ENCODE results near the gene RMDN2. TPM values are rescaled to one million over a fixed set of nuclear protein-coding genes. Genes with fewer than 3 reads are reported as not detected.

The RMDN2 gene
- 10 to 100 TPM in 1 of 2 donors, 1 to 10 TPM in 1; 7.9 to 30.6 TPM for total RNA-seq
- polyA plus RNA-seq, result 10 to 100 TPM in 1 of 2 donors, 1 to 10 TPM in 1; 7.3 to 18.6 TPM

- peak within 1 kb of the TSS; percentile 57 to 92 (median 87) for H3K4me3 ChIP-seq (ENCODE audit: low read depth in 1 of 3, low read length in 3 of 3)
- peaks cover 10 to 61% (median 59%) of the 10 kb centered on the region in 4 donors for H3K4me1 ChIP-seq (ENCODE audit: control insufficient read depth in 4 of 4, insufficient read depth in 4 of 4, low read length in 3 of 4)
- no peaks in the 10 kb centered on the region for H3K9me3 ChIP-seq (ENCODE audit: control insufficient read depth in 4 of 4, low read length in 3 of 4)
- H3K9ac ChIP-seq (ENCODE audit: low read depth in 1 of 2, low read length in 2 of 2), result peak within 1 kb of the TSS; percentile 81 to 89
- H3K36me3 ChIP-seq (ENCODE audit: control insufficient read depth in 4 of 4, insufficient read depth in 3 of 4, low read depth in 1 of 4, low read length in 3 of 4), result no peaks in the 10 kb centered on the region
- peak within 1 kb of the TSS; percentile 74 to 91 for H3K27ac ChIP-seq (ENCODE audit: low read depth in 1 of 2, low read length in 2 of 2)
- DNase-seq (ENCODE audit: low spot score), result peak; percentile 89
- WGBS, result under 1% methylated on average over 79 of the region's 79 CpGs
- TF ChIP-seq HNF4A (conservative IDR thresholded peaks at IDR 0.05) (peak in 1 of 2 donors; percentile 10), SP1 (IDR thresholded peaks at IDR 0.05) (peak; percentile 75), FOXA2 (IDR thresholded peaks at IDR 0.05) (no peak), EGR1 (IDR thresholded peaks at IDR 0.05; ENCODE audit: low read depth in 2 of 2) (peak; percentile 91 to 93), HNF4G (IDR thresholded peaks at IDR 0.05) (no peak), FOXA1 (IDR thresholded peaks at IDR 0.05) (no peak), NR2F2 (IDR thresholded peaks at IDR 0.05) (peak; percentile 47), YY1 (IDR thresholded peaks at IDR 0.05) (peak; percentile 81), CTCF (IDR thresholded peaks at IDR 0.05; ENCODE audit: low read depth, low read length, missing input control) (no peak), RAD21 (IDR thresholded peaks at IDR 0.05) (peak; percentile 16 to 27), GABPA (IDR thresholded peaks at IDR 0.05 in 1 of 2, conservative IDR thresholded peaks at IDR 0.05 in 1 of 2) (peak; percentile 75 to 91), REST (IDR thresholded peaks at IDR 0.05) (peak; percentile 94), JUND (IDR thresholded peaks at IDR 0.05) (no peak), RXRA (IDR thresholded peaks at IDR 0.05) (peak; percentile 37 to 53), TAF1 (conservative IDR thresholded peaks at IDR 0.05) (peak; percentile 64), MAX (IDR thresholded peaks at IDR 0.05) (peak; percentile 78)
- TF ChIP-seq, protein P1, sequence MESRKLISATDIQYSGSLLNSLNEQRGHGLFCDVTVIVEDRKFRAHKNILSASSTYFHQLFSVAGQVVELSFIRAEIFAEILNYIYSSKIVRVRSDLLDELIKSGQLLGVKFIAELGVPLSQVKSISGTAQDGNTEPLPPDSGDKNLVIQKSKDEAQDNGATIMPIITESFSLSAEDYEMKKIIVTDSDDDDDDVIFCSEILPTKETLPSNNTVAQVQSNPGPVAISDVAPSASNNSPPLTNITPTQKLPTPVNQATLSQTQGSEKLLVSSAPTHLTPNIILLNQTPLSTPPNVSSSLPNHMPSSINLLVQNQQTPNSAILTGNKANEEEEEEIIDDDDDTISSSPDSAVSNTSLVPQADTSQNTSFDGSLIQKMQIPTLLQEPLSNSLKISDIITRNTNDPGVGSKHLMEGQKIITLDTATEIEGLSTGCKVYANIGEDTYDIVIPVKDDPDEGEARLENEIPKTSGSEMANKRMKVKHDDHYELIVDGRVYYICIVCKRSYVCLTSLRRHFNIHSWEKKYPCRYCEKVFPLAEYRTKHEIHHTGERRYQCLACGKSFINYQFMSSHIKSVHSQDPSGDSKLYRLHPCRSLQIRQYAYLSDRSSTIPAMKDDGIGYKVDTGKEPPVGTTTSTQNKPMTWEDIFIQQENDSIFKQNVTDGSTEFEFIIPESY (IDR thresholded peaks at IDR 0.05), result peak; percentile 12
- TF ChIP-seq, protein P2, sequence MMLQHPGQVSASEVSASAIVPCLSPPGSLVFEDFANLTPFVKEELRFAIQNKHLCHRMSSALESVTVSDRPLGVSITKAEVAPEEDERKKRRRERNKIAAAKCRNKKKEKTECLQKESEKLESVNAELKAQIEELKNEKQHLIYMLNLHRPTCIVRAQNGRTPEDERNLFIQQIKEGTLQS (IDR thresholded peaks at IDR 0.05), result no peak
- no peaks in the 10 kb centered on the region for H3K27me3 ChIP-seq (ENCODE audit: control insufficient read depth in 4 of 4, insufficient read depth in 4 of 4, low read length in 3 of 4)
These were observed at the start of gene RMDN2 for GRCh38 chr2:37925063-37925897. RMDN2 (plus strand) TSS chr2:37925287; CDS start chr2:37929278, 3,991 bp downstream.

Data from liver (tissue), 9 donors.